HEK293T (cell line): ENCODE data around the gene PARK7.
"Not testable (repeated sequence)": the region's sequence is repeated elsewhere in the genome, so short reads cannot be mapped to it uniquely, and the experiment has no call there.

Source experiments
- CTCF ChIA-PET: fragments of 350-600 bp; formaldehyde crosslinking; extraction: SDS; loops from one replicate; lab custom pipeline; 2021; ENCODE audit warnings: antibody characterized with exemption, inconsistent platforms; lab: Yijun Ruan, JAX
- POLR2A ChIA-PET: fragments of 350-600 bp; formaldehyde crosslinking; extraction: SDS; loops from one replicate; lab custom pipeline; 2020; ENCODE audit warnings: antibody characterized with exemption, inconsistent platforms; lab: Yijun Ruan, JAX
- DNase-seq: peaks from one replicate; pipeline ENCODE4 v3.0.0; 2012; ENCODE audit warnings: mixed read lengths; ENCODE audit errors: extremely low spot score
- ARNT ChIP-seq: fragments of 450-650 bp; IDR thresholded peaks from 2 replicates; pipeline ENCODE4 v1.6.1; 2017; ENCODE audit warnings: mild to moderate bottlenecking
- BHLHE40 ChIP-seq: fragments of 450-650 bp; IDR thresholded peaks from 2 replicates; pipeline ENCODE4 v1.6.1; 2016; ENCODE audit warnings: mild to moderate bottlenecking, moderate library complexity, borderline replicate concordance
- CTBP1 ChIP-seq: fragments of 450-650 bp; IDR thresholded peaks from 2 replicates; pipeline ENCODE4 v1.6.1; 2016; ENCODE audit warnings: borderline replicate concordance
- ELF4 ChIP-seq: fragments of 450-650 bp; IDR thresholded peaks from 2 replicates; pipeline ENCODE4 v1.6.1; 2017; ENCODE audit warnings: antibody characterized with exemption
- FOXA1 ChIP-seq: fragments of 450-650 bp; IDR thresholded peaks from 2 replicates; pipeline ENCODE4 v1.6.1; 2016; ENCODE audit warnings: mild to moderate bottlenecking
- FOXK2 ChIP-seq: fragments of 450-650 bp; IDR thresholded peaks from 2 replicates; pipeline ENCODE4 v1.6.1; 2016; ENCODE audit warnings: mild to moderate bottlenecking
- FOXM1 ChIP-seq: fragments of 450-650 bp; IDR thresholded peaks from 2 replicates; pipeline ENCODE4 v1.6.1; 2017; ENCODE audit warnings: mild to moderate bottlenecking, borderline replicate concordance
- HDGF ChIP-seq: fragments of 450-650 bp; IDR thresholded peaks from 2 replicates; pipeline ENCODE4 v1.6.1; 2017; ENCODE audit warnings: antibody characterized with exemption, borderline replicate concordance
- L3MBTL2 ChIP-seq: fragments of 450-650 bp; conservative IDR thresholded peaks from 2 replicates; pipeline ENCODE4 v1.6.1; 2016; ENCODE audit warnings: mild to moderate bottlenecking
- LEF1 ChIP-seq: fragments of 450-650 bp; IDR thresholded peaks from 2 replicates; pipeline ENCODE4 v1.6.1; 2017; ENCODE audit warnings: mild to moderate bottlenecking, borderline replicate concordance
- NFRKB ChIP-seq: fragments of 450-650 bp; IDR thresholded peaks from 2 replicates; pipeline ENCODE4 v1.6.1; 2016; ENCODE audit warnings: mild to moderate bottlenecking, moderate library complexity
- PKNOX1 ChIP-seq: fragments of 450-650 bp; IDR thresholded peaks from 2 replicates; pipeline ENCODE4 v1.6.1; 2016
- SP1 ChIP-seq: fragments of 450-650 bp; IDR thresholded peaks from 2 replicates; pipeline ENCODE4 v1.6.1; 2017
- SUZ12 ChIP-seq: fragments of 450-650 bp; IDR thresholded peaks from 2 replicates; pipeline ENCODE4 v1.6.1; 2016; ENCODE audit warnings: mild to moderate bottlenecking
- TARDBP ChIP-seq: fragments of 450-650 bp; IDR thresholded peaks from 2 replicates; pipeline ENCODE4 v1.6.1; 2016
- ZNF384 ChIP-seq: fragments of 450-650 bp; IDR thresholded peaks from 2 replicates; pipeline ENCODE4 v1.6.1; 2016

The PARK7 gene

GRCh38 chr1:7919880-7920279, 41.6 kb upstream of the PARK7 start:
- TF ChIP-seq L3MBTL2: no peak
- ChIA-PET CTCF (interaction anchor here (0.6 kb wide), 1 partner anchor 942 kb away, joined by 4 read pairs; no protein-coding TSS in a partner anchor), POLR2A (no interaction called here)
- DNase-seq: no peak

- CTCF ChIA-PET: no interaction called here
- TF ChIP-seq ZNF384 (no peak), ELF4 (no peak)
Measured at GRCh38 chr1:7921796-7922195, 39.7 kb upstream of the PARK7 start.

GRCh38 chr1:7922301-7922700, 39.2 kb upstream of the PARK7 start:
- no peak for DNase-seq
- ChIA-PET CTCF (no interaction called here), POLR2A (no interaction called here)
- TF ChIP-seq SUZ12: no peak
- no peak for TF ChIP-seq FOXK2
- TF ChIP-seq CTBP1: no peak

More at GRCh38 chr1:7921796-7922195, 39.7 kb upstream of the PARK7 start:
- POLR2A ChIA-PET: no interaction called here
- no peak for DNase-seq

GRCh38 chr1:7927061-7927460, 34.5 kb upstream of the PARK7 start:
- CTCF ChIA-PET, DNase-seq, POLR2A ChIA-PET: not testable (repeated sequence)

- CTCF ChIA-PET: no interaction called here
- POLR2A ChIA-PET: no interaction called here
- TF ChIP-seq PKNOX1 (no peak), TARDBP (no peak), SUZ12 (no peak), CTBP1 (no peak), SP1 (no peak), LEF1 (no peak), ARNT (no peak), FOXM1 (no peak), BHLHE40 (no peak), HDGF (no peak), FOXA1 (no peak), ELF4 (no peak), NFRKB (no peak), FOXK2 (no peak), L3MBTL2 (no peak), ZNF384 (no peak)
Measured at GRCh38 chr1:7928247-7928646, 33.3 kb upstream of the PARK7 start.

GRCh38 chr1:7929637-7930036, 31.9 kb upstream of the PARK7 start:
- CTCF ChIA-PET: no interaction called here
- POLR2A ChIA-PET: no interaction called here
- DNase-seq: no peak
- TF ChIP-seq HDGF (no peak), FOXK2 (no peak), SP1 (no peak), FOXM1 (no peak), ELF4 (no peak), CTBP1 (no peak), PKNOX1 (no peak), L3MBTL2 (no peak), ZNF384 (no peak)

More at GRCh38 chr1:7928247-7928646, 33.3 kb upstream of the PARK7 start:
- no peak for DNase-seq

- CTCF ChIA-PET: no interaction called here
Measured at GRCh38 chr1:7930645-7931445, 30.7 kb upstream of the PARK7 start.

More at GRCh38 chr1:7930645-7931445, 30.7 kb upstream of the PARK7 start:
- DNase-seq: no peak
- no peak for TF ChIP-seq HDGF
- no peak for TF ChIP-seq TARDBP
- no peak for TF ChIP-seq FOXA1
- TF ChIP-seq FOXM1: no peak
- no peak for TF ChIP-seq LEF1
- no peak for TF ChIP-seq ZNF384
- TF ChIP-seq CTBP1: no peak
- TF ChIP-seq NFRKB: no peak
- no peak for TF ChIP-seq ELF4
- no peak for TF ChIP-seq SUZ12
- no peak for TF ChIP-seq BHLHE40
- no peak for TF ChIP-seq PKNOX1
- TF ChIP-seq L3MBTL2: no peak
- no peak for TF ChIP-seq ARNT
- TF ChIP-seq FOXK2: no peak
- TF ChIP-seq SP1: no peak
- POLR2A ChIA-PET: no interaction called here
